Tibial artery (tissue), 4 donors: ENCODE data around the gene INPP5F.

Experiments used
- DNase-seq, 2 donors: peaks; one replicate each; pipeline ENCODE4 v3.0.0-alpha.2; 2019
- H3K27ac ChIP-seq, 2 donors: fragments of 200-600 bp; sonication (generic) in 1 of 2; 1 replicate in 1 of 2; 2 replicates in 1 of 2; pipeline ENCODE4 v1.5.1; 2018 to 2019; ENCODE audit warnings: mild to moderate bottlenecking in 1 of 2
- H3K27me3 ChIP-seq, 2 donors: fragments of 200-600 bp; sonication (generic) in 1 of 2; one replicate each; pipeline versions ENCODE4 v1.5.1 to v1.6.0; 2016 to 2019
- H3K36me3 ChIP-seq, 3 donors: fragments of 200-600 bp; sonication (generic) in 2 of 3; one replicate each; pipeline ENCODE4 v1.5.1; 2016 to 2019; ENCODE audit warnings: mild to moderate bottlenecking in 2 of 3
- H3K4me1 ChIP-seq, 4 donors: fragments of 200-600 bp; sonication (generic) in 2 of 4; 1 replicate in 3 of 4; 2 replicates in 1 of 4; pipeline ENCODE4 v1.5.1; 2016 to 2019
- H3K4me3 ChIP-seq, 2 donors: fragments of 200-600 bp; sonication (generic) in 1 of 2; 1 replicate in 1 of 2; 2 replicates in 1 of 2; pipeline ENCODE4 v1.5.1; 2018 to 2019; ENCODE audit warnings: mild to moderate bottlenecking in 2 of 2
- H3K9me3 ChIP-seq, 3 donors: fragments of 200-600 bp; sonication (generic) in 1 of 3; one replicate each; pipeline ENCODE4 v1.5.1; 2016 to 2019
- intact Hi-C: fragments of 100-400 bp; cut with DNase I; formaldehyde crosslinking; loops from one replicate; pipeline ENCODE4 v1.15.0; 2023; ENCODE audit warnings: low total_unique reads
- TF ChIP-seq, protein P1 (sequence below), 2 experiments: fragments of 200-600 bp in 1 of 2; fragments of 450-650 bp in 1 of 2; IDR thresholded peaks; one replicate each; pipeline ENCODE4 v1.5.1; 2017 to 2019; ENCODE audit warnings: antibody characterized with exemption in 2 of 2, mild to moderate bottlenecking in 1 of 2, moderate library complexity in 1 of 2

INPP5F gene

GRCh38 chr10:119858063-119858462, 132.2 kb downstream of the INPP5F start:
- Histone ChIP-seq H3K27ac (no peak overlapping the region), H3K9me3 (no peaks in the 10 kb centered on the region), H3K36me3 (peaks cover 21 to 40% (median 22%) of the 10 kb centered on the region in 3 donors), H3K4me1 (no peaks in the 10 kb centered on the region), H3K27me3 (no peaks in the 10 kb centered on the region), H3K4me3 (no peak overlapping the region)
- TF ChIP-seq, protein P1, sequence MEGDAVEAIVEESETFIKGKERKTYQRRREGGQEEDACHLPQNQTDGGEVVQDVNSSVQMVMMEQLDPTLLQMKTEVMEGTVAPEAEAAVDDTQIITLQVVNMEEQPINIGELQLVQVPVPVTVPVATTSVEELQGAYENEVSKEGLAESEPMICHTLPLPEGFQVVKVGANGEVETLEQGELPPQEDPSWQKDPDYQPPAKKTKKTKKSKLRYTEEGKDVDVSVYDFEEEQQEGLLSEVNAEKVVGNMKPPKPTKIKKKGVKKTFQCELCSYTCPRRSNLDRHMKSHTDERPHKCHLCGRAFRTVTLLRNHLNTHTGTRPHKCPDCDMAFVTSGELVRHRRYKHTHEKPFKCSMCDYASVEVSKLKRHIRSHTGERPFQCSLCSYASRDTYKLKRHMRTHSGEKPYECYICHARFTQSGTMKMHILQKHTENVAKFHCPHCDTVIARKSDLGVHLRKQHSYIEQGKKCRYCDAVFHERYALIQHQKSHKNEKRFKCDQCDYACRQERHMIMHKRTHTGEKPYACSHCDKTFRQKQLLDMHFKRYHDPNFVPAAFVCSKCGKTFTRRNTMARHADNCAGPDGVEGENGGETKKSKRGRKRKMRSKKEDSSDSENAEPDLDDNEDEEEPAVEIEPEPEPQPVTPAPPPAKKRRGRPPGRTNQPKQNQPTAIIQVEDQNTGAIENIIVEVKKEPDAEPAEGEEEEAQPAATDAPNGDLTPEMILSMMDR (IDR thresholded peaks at IDR 0.05), result no peak
- intact Hi-C loops, result loop anchor here (2.0 to 10.0 kb wide), 2 partner anchors 107 to 173 kb away; no protein-coding TSS in a partner anchor
- no peak for DNase-seq

GRCh38 chr10:119859420-119860258, 133.8 kb downstream of the INPP5F start:
- Histone ChIP-seq H3K4me1 (no peaks in the 10 kb centered on the region), H3K36me3 (peaks cover 6 to 26% (median 12%) of the 10 kb centered on the region in 3 donors), H3K4me3 (no peak overlapping the region), H3K27me3 (no peaks in the 10 kb centered on the region), H3K9me3 (no peaks in the 10 kb centered on the region), H3K27ac (no peak overlapping the region)
- TF ChIP-seq, protein P1 (IDR thresholded peaks at IDR 0.05), result peak; percentile 63 to 67
- intact Hi-C loops, result loop anchor here (1.0 to 10.0 kb wide), 3 partner anchors 109 to 175 kb away; no protein-coding TSS in a partner anchor
- DNase-seq, result no peak

DNA sequence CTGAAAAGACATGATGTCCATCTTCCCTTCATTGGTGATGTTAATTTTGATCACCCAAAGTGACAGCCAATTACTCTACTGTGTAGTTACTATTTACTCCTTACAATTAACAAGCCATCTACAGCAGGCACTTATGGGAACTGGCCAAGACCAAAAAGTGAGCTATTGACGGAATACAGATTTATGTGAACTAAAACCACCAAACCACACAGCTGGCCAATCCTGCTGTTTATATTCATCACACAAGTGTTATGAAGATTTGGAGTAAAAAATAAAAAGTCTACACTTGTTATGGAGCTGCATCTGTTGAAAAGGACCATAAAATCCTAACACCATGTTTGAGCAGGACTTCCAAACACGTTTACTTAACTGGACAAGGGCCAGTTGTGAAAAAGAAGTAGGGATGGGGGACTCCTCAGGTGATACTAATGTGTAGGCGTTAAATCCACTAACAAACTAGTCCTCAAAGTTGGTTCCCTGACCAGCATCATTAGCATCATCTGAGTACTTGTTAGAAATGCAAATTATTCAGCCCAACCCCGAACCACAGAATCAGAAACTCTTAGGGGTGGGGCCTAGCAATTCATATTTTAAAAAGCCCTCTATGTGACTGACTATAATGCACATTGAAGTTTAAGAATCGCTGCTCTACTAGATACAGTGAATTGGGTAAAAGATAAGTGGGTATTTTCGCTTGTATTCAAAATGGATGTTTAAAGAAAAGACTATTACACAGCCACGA, 135.2 kb downstream of the INPP5F start:
- Histone ChIP-seq H3K27ac (no peak overlapping the region), H3K4me3 (no peak overlapping the region), H3K9me3 (no peaks in the 10 kb centered on the region), H3K4me1 (no peaks in the 10 kb centered on the region), H3K27me3 (no peaks in the 10 kb centered on the region), H3K36me3 (peaks cover 0 to 14% (median 7%) of the 10 kb centered on the region in 3 donors)
- no peak for DNase-seq
- TF ChIP-seq, protein P1 (IDR thresholded peaks at IDR 0.05), result no peak
- intact Hi-C loops, result loop anchor here (1.0 kb wide), 1 partner anchor 116 kb away; no protein-coding TSS in a partner anchor

DNA sequence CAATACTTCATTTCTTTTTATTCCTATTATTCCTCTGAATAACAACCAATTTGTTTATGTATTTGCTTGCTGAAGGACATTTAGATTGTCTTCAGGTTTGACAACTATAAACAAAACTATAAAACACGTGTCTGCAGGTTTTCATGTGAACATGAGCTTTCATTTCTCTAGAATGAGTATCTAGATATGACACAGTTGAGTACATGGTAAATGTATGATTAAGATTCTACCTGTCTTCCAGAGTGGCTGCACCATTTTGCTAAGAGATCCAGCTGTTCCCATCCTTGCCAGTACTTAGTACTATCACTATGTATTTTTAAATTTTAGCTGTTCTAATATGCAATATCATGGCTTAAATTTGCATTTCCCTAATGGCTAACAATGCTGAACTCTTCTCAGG, 136.7 kb downstream of the INPP5F start:
- Histone ChIP-seq H3K9me3 (no peaks in the 10 kb centered on the region), H3K27ac (no peak overlapping the region), H3K4me1 (no peaks in the 10 kb centered on the region), H3K36me3 (peaks cover 0 to 5% (median 0%) of the 10 kb centered on the region in 3 donors), H3K4me3 (no peak overlapping the region), H3K27me3 (no peaks in the 10 kb centered on the region)
- intact Hi-C loops, result no loop called here
- TF ChIP-seq, protein P1 (IDR thresholded peaks at IDR 0.05), result no peak
- no peak for DNase-seq

DNA sequence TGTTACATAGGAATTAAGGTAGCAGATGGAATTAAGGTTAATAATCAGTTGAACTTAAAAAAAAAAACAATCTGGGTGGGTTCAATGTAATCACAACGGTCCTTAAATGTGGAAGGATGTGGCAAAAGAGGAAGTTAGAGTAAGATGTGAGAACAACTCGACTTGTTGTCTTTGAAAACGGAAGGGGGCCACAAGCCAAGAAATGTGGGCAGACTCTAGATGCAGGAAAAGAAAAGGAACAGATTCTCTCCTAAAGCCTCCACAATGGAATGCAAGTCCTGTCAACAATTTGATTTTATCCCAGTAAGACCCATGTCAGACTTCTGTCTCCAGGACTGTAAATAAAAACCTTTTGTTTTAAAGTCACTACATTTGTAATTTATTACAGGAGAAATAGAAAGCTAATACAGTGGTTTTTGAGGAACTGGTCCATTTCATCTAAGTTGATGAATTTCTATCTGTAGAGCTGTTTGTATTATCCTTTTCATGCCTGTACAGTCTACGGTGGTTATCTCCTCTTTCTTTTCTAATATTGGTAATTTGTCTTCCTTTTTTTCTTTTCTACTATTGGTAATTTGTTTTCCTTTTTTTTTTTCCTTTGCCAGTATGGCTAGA, 138.2 kb downstream of the INPP5F start:
- peaks cover 0 to 7% (median 1%) of the 10 kb centered on the region in 4 donors for H3K4me1 ChIP-seq
- no peak for DNase-seq
- intact Hi-C loops, result no loop called here
- no peaks in the 10 kb centered on the region for H3K9me3 ChIP-seq
- H3K4me3 ChIP-seq, result no peak overlapping the region
- TF ChIP-seq, protein P1 (IDR thresholded peaks at IDR 0.05), result no peak
- no peaks in the 10 kb centered on the region for H3K36me3 ChIP-seq
- no peaks in the 10 kb centered on the region for H3K27me3 ChIP-seq
- no peak overlapping the region for H3K27ac ChIP-seq
